Memory B cell (primary cell): ENCODE data around the gene MARCO.

Experiments
- ATAC-seq: fragments of 150-1000 bp; cut with Tn5 transposase; 2 replicates; pipeline ENCODE4 v1.10.0; 2021; ENCODE audit warnings: low read depth, mild to moderate bottlenecking, moderate library complexity
- DNase-seq, 2 donors: peaks; one replicate each; pipeline ENCODE4 v3.0.0; 2022; ENCODE audit warnings: low spot score in 2 of 2
- H3K27ac Mint-ChIP-seq: one replicate; pipeline ENCODE4 v1.8.0; 2022; ENCODE audit warnings: mild to moderate bottlenecking, moderate library complexity, mixed read lengths
- H3K27me3 Mint-ChIP-seq: one replicate; pipeline ENCODE4 v1.8.0; 2022; ENCODE audit warnings: mixed read lengths
- H3K36me3 Mint-ChIP-seq: one replicate; pipeline ENCODE4 v1.8.0; 2022; ENCODE audit warnings: mild to moderate bottlenecking, mixed read lengths
- H3K4me1 Mint-ChIP-seq: one replicate; pipeline ENCODE4 v1.8.0; 2022; ENCODE audit warnings: mixed read lengths
- H3K4me3 Mint-ChIP-seq: one replicate; pipeline ENCODE4 v1.8.0; 2022; ENCODE audit warnings: mild to moderate bottlenecking, moderate library complexity, mixed read lengths
- H3K9me3 Mint-ChIP-seq: one replicate; pipeline ENCODE4 v1.8.0; 2022; ENCODE audit warnings: mixed read lengths

The MARCO gene

DNA sequence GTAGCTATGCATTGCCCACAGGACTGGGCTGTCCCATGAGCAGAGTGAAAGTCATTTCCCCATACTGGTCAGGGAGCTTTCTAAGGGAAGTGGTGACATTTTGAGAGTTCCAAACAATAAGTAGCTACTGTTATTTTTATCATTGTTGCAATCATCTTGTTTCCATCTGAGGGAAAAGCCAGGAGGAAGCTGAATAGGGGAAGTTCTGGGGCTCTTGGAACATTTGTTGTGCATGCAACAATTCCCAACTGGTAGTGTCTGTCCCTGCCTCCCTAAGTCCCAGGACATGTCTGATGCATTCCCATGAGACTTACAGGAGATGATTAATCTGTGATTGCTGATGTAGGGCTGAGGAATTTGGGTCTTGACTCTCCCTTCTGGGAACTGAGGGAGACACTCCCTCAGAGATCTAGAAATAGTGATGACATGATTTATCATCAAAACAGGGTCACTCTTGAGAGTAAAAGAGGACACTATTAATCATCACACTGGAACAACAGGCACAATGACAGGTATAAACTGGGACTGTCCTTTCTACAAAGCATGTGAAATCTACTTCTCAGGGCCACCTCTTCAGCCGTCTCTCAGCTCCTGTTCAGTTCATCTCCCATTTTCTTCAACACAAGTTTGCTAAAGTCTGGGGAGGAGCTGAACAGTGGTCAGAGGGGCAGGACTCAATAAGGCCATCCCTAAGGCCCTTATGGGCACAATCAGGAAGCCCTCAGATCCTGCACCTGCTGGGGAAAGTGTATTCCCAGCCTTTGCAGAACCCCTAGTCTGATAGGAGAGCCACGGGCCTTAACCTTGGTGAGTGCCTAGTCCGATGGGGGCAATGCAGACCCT is 28.0 kb upstream of the MARCO start:
- Mint-ChIP-seq H3K36me3 (no peaks in the 10 kb centered on the region), H3K4me3 (no peak overlapping the region), H3K27ac (no peak overlapping the region), H3K9me3 (no peaks in the 10 kb centered on the region), H3K27me3 (peaks cover 4% of the 10 kb centered on the region), H3K4me1 (no peaks in the 10 kb centered on the region)
- DNase-seq, result no peak
- ATAC-seq, result no peak

DNA sequence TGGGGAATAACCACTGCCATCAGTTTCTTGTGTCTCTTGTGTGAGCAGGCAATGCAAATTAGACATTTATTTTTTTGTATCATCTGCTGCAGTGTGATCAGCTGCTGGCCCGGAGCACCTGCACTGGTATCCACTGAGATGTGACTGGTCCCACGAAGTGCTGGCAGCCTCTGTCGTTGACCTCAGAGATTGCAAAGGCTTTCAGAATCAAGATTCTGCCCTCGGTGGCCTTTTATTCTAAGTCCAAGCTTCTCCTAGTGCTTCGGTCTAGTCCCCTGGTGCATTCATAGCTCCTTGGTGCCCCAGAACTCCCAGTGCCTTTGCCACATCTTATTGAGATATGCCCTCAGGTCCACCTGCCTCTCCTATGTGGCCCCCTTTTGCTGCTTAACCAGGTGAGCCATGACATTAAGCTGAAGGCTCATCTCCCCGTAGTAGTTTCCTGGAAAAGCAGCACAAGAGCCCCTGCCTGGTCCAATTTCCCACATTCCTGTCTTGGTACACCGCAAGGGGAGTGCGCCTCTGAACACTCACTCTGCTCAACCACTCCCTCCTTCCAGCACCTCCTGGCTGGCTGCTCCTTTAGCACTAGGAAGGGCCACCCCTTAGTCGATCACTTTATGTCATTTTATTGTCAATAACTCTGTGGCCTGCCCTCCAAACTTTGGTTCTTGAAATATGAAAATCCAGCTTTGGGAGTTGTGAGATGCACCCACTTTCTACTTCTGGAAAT is 27.1 kb upstream of the MARCO start:
- DNase-seq (no peak), ATAC-seq (no peak)
- no peaks in the 10 kb centered on the region for H3K4me1 Mint-ChIP-seq
- no peaks in the 10 kb centered on the region for H3K9me3 Mint-ChIP-seq
- H3K36me3 Mint-ChIP-seq, result no peaks in the 10 kb centered on the region
- H3K4me3 Mint-ChIP-seq, result no peak overlapping the region
- H3K27me3 Mint-ChIP-seq, result peaks cover 3% of the 10 kb centered on the region
- no peak overlapping the region for H3K27ac Mint-ChIP-seq

DNA sequence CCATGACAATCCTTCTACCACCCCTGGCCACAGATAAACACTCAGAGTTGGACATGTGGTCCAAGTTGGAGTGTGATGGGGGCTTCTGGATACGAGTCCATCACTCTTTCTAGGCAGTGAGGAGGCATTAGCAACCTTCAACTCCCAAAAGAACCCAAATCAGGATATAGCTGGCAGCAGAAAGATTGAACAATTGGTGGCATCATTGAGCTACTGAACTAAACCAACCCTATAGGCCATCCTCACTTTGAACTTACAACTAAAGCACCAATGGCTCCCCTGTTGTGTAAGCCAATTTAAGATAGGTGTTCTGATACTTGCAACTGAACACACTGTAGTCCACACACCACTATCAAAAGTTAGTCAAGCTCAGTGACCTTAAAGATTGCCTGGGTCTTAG is 24.0 kb upstream of the MARCO start:
- peaks cover 5% of the 10 kb centered on the region for H3K27me3 Mint-ChIP-seq
- no peaks in the 10 kb centered on the region for H3K4me1 Mint-ChIP-seq
- ATAC-seq (no peak), DNase-seq (no peak)
- H3K36me3 Mint-ChIP-seq, result no peaks in the 10 kb centered on the region
- H3K9me3 Mint-ChIP-seq, result no peaks in the 10 kb centered on the region
- H3K4me3 Mint-ChIP-seq, result no peak overlapping the region
- H3K27ac Mint-ChIP-seq, result no peak overlapping the region

DNA sequence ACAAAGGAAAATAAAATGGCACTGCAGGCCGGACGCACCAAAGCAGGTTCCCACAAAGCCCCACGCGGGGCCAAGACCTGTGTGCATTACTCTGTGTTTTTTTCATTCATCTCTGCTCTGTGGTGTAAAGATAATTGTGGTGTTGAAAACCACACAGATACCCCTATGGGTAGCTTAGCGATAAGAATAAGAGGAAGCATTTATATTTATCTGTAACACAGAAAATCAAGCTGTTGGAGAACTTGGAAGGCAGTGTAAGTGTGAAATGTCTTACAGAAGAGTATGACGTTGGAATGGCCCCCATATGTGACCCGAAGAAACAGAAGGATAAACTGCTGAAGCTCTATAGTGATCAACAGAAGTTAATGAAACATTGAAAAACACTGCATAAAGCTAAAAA is 20.3 kb upstream of the MARCO start:
- Mint-ChIP-seq H3K4me1 (no peaks in the 10 kb centered on the region), H3K4me3 (no peak overlapping the region), H3K27me3 (peaks cover 9% of the 10 kb centered on the region), H3K36me3 (no peaks in the 10 kb centered on the region), H3K9me3 (no peaks in the 10 kb centered on the region), H3K27ac (no peak overlapping the region)
- DNase-seq (no peak), ATAC-seq (no peak)

DNA sequence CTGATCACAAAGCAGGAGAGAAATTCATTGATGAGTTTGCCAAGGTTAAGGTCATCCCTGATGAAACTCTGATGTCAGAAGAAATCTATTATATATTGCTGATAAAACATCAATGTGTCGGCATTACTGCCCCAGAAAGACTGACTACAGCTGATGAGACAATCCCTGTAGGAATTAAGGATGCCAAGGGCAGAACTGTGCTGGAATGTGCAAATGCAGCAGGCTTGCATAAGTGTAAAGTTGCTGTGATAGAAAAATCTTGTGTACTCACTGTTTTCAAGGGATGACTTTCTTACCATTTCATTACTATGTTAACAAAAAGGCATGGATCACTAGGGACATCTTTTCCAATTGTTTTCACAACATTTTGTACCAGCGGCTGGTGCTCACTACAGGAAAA is 19.7 kb upstream of the MARCO start:
- Mint-ChIP-seq H3K4me3 (no peak overlapping the region), H3K27ac (no peak overlapping the region), H3K27me3 (peaks cover 9% of the 10 kb centered on the region), H3K9me3 (no peaks in the 10 kb centered on the region), H3K36me3 (no peaks in the 10 kb centered on the region), H3K4me1 (no peaks in the 10 kb centered on the region)
- ATAC-seq (no peak), DNase-seq (no peak)

DNA sequence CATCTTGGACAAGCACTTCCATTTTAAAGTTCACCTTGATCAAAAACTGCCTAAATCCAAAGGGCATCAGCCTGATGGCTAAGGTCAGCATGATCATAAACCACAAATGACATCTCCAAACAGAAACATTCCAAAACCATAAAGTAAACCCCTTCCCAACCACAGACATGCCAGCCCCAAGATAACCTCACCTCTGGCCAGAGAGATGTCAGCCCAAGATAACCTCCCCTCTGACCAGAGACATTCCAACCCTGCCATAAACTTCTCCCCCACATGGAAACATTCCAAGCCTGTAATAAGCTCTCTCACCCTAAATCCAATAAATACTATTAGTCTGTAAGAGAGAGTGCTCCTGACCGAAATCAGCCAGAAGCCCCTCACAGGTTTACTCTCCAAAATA is 18.6 kb upstream of the MARCO start:
- Mint-ChIP-seq H3K27ac (no peak overlapping the region), H3K4me1 (no peaks in the 10 kb centered on the region), H3K27me3 (peaks cover 6% of the 10 kb centered on the region), H3K9me3 (no peaks in the 10 kb centered on the region), H3K4me3 (no peak overlapping the region), H3K36me3 (no peaks in the 10 kb centered on the region)
- ATAC-seq, result no peak
- DNase-seq, result no peak

DNA sequence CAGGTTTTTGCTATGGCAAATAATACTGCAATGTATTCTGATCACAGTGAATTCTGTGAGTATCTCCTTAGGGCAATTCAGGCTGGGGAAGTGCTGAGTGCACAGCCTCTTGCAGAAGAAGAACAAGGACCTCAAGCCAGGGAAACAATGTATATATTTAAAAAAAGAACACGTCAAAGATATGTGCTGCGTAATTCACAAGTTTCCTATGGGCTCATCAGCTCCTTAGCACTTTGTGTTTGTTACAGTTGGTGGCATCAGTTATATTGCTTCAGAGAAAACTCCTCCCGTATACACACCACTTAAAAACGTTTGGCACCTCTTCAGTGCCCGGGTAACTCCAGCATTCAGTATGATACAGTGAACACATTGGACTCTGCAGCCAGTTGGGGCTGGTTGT is 16.5 kb upstream of the MARCO start:
- H3K4me1 Mint-ChIP-seq, result no peaks in the 10 kb centered on the region
- DNase-seq, result no peak
- no peak for ATAC-seq
- H3K9me3 Mint-ChIP-seq, result peaks cover 6% of the 10 kb centered on the region
- peaks cover 7% of the 10 kb centered on the region for H3K27me3 Mint-ChIP-seq
- no peak overlapping the region for H3K4me3 Mint-ChIP-seq
- no peaks in the 10 kb centered on the region for H3K36me3 Mint-ChIP-seq
- no peak overlapping the region for H3K27ac Mint-ChIP-seq

DNA sequence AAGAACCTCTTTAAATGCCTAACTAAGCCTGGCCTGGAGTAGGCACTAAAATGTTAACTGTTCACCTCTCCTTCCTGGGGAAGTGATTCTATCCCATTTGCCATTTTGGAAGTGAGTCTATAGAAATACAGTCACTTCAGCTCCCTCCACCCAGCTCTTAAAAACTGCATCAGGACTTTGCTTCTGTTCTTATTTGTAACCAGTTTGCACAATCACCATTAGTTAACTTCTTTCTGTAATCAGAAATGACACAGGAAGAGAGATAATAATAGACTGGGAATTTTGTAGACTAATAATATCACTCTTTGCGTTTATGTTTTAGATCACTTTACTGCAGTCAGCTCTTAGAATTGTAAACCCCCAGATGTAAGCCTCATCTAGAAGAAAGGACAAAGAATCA is 16.0 kb upstream of the MARCO start:
- Mint-ChIP-seq H3K4me3 (no peak overlapping the region), H3K9me3 (peaks cover 9% of the 10 kb centered on the region), H3K36me3 (no peaks in the 10 kb centered on the region), H3K27ac (no peak overlapping the region), H3K27me3 (peaks cover 8% of the 10 kb centered on the region), H3K4me1 (no peaks in the 10 kb centered on the region)
- ATAC-seq, result no peak
- DNase-seq, result no peak

DNA sequence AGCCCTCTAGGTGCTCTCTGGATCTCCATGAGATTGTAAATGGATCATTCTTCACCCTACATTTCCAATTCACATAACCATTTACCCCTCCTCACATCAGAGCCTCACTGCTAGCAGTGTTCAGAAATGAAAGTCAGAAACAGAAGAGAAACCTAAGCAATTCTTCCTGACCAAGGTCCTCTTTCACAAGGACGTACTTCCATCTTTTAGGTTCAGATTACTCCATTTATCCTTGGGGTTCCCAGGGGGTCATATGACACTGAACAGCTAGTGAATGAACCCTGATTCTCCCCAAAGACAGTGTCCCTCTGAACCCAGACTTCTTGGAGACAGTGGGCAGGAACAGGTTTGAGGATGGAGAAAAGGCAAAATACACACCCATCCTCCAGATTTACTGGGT is 12.9 kb upstream of the MARCO start:
- no peak for ATAC-seq
- Mint-ChIP-seq H3K4me3 (no peak overlapping the region), H3K27ac (no peak overlapping the region), H3K4me1 (no peaks in the 10 kb centered on the region), H3K36me3 (peaks cover 5% of the 10 kb centered on the region), H3K27me3 (peaks cover 4% of the 10 kb centered on the region), H3K9me3 (peaks cover 16% of the 10 kb centered on the region)
- no peak for DNase-seq

DNA sequence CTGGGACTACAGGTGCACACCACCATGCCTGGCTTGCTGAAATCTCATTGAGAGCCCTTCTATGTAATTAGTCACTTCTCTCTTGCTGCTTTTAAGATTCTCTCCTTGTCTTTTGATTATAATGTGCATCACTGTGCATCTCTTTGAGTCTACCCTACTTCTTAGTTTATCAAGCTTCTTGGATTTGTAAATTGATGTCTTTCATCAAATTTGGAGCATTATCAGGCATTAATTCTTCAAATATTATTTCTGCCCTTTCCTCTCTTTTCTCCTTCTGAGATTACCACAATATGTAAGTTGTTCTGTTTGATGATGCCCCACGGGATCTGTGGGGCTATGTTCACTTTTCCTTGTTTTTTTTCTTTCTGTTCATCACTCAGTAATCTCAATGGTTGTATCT is 9.0 kb upstream of the MARCO start:
- DNase-seq, result no peak
- peaks cover 5% of the 10 kb centered on the region for H3K36me3 Mint-ChIP-seq
- no peak overlapping the region for H3K4me3 Mint-ChIP-seq
- H3K9me3 Mint-ChIP-seq, result peaks cover 16% of the 10 kb centered on the region
- H3K27ac Mint-ChIP-seq, result no peak overlapping the region
- no peak for ATAC-seq
- peaks cover 1% of the 10 kb centered on the region for H3K27me3 Mint-ChIP-seq
- no peaks in the 10 kb centered on the region for H3K4me1 Mint-ChIP-seq

DNA sequence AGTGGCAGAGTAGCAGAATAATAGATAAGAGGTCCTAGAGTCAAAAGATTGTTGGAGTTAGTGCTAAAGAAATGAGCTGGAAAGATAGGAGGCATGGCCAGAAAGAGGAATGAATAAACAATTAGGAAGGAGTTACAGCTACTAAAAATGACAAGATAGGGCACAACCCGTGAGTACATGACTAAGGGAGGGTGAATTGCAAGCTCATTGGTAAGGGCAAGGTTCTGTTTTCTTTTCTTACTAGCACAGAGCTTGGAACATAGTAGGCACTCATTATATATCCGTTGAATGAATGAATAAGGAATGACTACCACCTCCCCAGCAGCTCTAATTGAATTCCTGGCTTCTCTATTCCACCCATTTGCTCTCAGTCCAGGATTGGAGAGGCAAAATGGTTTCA is 5.7 kb upstream of the MARCO start:
- Mint-ChIP-seq H3K36me3 (peaks cover 5% of the 10 kb centered on the region), H3K4me1 (no peaks in the 10 kb centered on the region), H3K4me3 (no peak overlapping the region), H3K9me3 (peaks cover 7% of the 10 kb centered on the region), H3K27me3 (peaks cover 1% of the 10 kb centered on the region), H3K27ac (no peak overlapping the region)
- ATAC-seq (no peak), DNase-seq (no peak)

DNA sequence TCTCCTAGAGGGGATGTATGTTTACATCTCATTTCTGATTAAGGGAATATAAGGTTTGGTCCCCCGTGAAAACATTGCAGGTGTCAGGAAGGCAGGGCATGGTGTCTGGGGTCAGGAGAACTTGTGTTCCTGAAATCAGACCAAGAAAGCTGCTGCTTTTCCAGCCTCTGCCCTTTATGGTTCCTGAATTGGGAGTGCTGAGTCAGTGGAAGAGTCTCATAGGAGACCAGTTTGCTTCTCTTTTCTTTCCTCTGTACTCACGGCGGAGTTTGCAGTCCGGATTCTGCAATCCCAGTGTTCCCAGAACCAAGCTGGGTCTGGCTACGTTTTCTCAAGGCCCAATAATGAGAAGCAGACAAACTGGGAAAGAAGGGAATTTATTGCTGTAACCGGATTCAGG is 5.1 kb upstream of the MARCO start:
- Mint-ChIP-seq H3K36me3 (peaks cover 5% of the 10 kb centered on the region), H3K27ac (no peak overlapping the region), H3K4me3 (no peak overlapping the region), H3K27me3 (peaks cover 5% of the 10 kb centered on the region), H3K9me3 (peaks cover 7% of the 10 kb centered on the region), H3K4me1 (no peaks in the 10 kb centered on the region)
- no peak for DNase-seq
- no peak for ATAC-seq

DNA sequence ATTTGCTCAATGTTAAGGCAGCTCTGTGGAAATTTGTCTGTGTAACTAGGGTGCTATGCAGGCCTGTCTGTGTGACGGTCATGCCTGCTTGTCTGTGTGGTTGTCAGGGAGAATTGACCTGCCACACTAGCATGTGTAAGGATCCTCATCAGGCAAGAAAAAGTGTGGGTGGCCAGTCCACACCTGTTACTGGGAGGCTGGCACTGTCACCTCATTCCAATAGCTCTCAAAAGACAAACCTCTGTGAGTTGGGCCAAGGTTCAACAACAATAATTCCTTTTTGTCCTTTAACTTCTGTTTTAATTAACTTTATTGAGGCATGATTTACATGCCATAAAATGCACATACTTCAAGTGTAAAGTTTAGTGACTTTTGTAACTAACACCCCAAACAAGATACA is 4.2 kb upstream of the MARCO start:
- no peak overlapping the region for H3K4me3 Mint-ChIP-seq
- no peak overlapping the region for H3K27ac Mint-ChIP-seq
- H3K27me3 Mint-ChIP-seq, result peaks cover 5% of the 10 kb centered on the region
- H3K36me3 Mint-ChIP-seq, result peaks cover 4% of the 10 kb centered on the region
- DNase-seq, result no peak
- peaks cover 7% of the 10 kb centered on the region for H3K9me3 Mint-ChIP-seq
- no peak for ATAC-seq
- no peaks in the 10 kb centered on the region for H3K4me1 Mint-ChIP-seq

DNA sequence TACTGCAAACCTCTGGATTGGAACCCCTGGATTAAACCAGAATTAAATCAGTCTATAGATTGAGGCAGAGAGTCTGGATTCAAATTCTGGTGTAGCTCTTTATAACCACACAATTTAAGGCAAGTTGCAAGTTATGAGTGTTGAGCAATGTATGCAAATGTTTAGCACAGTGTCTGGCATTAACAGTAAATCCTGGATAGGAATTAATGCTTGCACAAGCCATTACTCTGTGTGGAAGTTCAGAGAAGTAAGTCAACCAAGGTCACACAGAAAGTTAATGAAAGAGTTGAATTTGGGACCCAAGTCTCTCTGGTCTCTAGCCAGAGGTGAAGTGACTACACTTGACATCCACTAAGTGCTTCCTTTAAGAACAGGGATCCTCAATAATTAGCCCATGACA is 2.0 kb upstream of the MARCO start:
- no peaks in the 10 kb centered on the region for H3K9me3 Mint-ChIP-seq
- DNase-seq, result no peak
- no peak overlapping the region for H3K4me3 Mint-ChIP-seq
- peaks cover 8% of the 10 kb centered on the region for H3K27me3 Mint-ChIP-seq
- H3K4me1 Mint-ChIP-seq, result no peaks in the 10 kb centered on the region
- H3K36me3 Mint-ChIP-seq, result no peaks in the 10 kb centered on the region
- no peak for ATAC-seq
- no peak overlapping the region for H3K27ac Mint-ChIP-seq
